ENCODE results near the gene EZR. TPM values are rescaled to one million over a fixed set of nuclear protein-coding genes. Genes with fewer than 3 reads are reported as not detected.

EZR gene
- total RNA-seq, 2 donors from 2014 or later = 118 to 222 TPM

GRCh38 chr6:158853880-158854213 is 34.7 kb upstream of the EZR start:
- peak overlapping the region; percentile 18 to 21 for H3K27ac ChIP-seq
- no peaks in the 10 kb centered on the region for H3K27me3 ChIP-seq (replicated peaks; ENCODE audit: insufficient read depth)
- H3K4me1 ChIP-seq (replicated peaks) = peaks cover 5% of the 10 kb centered on the region
- TF ChIP-seq POLR2A (IDR thresholded peaks at IDR 0.05) (no peak), CTCF (IDR thresholded peaks at IDR 0.05) (no peak), POLR2AphosphoS5 (IDR thresholded peaks at IDR 0.05) (no peak)
- no peaks in the 10 kb centered on the region for H3K36me3 ChIP-seq
- intact Hi-C loops (cut with DNase I) = no loop called here
- H3K4me3 ChIP-seq = no peak overlapping the region
- WGBS = 74% methylated on average over 6 of the region's 6 CpGs
- no peaks in the 10 kb centered on the region for H3K9me3 ChIP-seq
- no peak for DNase-seq (ENCODE audit: low spot score)

GRCh38 chr6:158853072-158853879 is 34.1 kb upstream of the EZR start:
- WGBS = 46% methylated on average over 13 of the region's 13 CpGs
- no peaks in the 10 kb centered on the region for H3K36me3 ChIP-seq
- peak; percentile 86 for DNase-seq (ENCODE audit: low spot score)
- no peaks in the 10 kb centered on the region for H3K9me3 ChIP-seq
- peaks cover 5% of the 10 kb centered on the region for H3K4me1 ChIP-seq (replicated peaks)
- no peak overlapping the region for H3K4me3 ChIP-seq
- no peaks in the 10 kb centered on the region for H3K27me3 ChIP-seq (replicated peaks; ENCODE audit: insufficient read depth)
- peak overlapping the region; percentile 18 to 21 for H3K27ac ChIP-seq
- peak; percentile 63 for TF ChIP-seq POLR2A (IDR thresholded peaks at IDR 0.05)
- no peak for TF ChIP-seq CTCF (IDR thresholded peaks at IDR 0.05)
- peak; percentile 90 for TF ChIP-seq POLR2AphosphoS5 (IDR thresholded peaks at IDR 0.05)
- intact Hi-C loops (cut with DNase I) = no loop called here

GRCh38 chr6:158852312-158853071 is 33.3 kb upstream of the EZR start:
- no peak for DNase-seq (ENCODE audit: low spot score)
- TF ChIP-seq POLR2AphosphoS5 (IDR thresholded peaks at IDR 0.05) (no peak), CTCF (IDR thresholded peaks at IDR 0.05) (no peak), POLR2A (IDR thresholded peaks at IDR 0.05) (no peak)
- intact Hi-C loops (cut with DNase I) = no loop called here
- H3K27ac ChIP-seq = peak overlapping the region in 1 of 2 donors; percentile 18
- peaks cover 5% of the 10 kb centered on the region for H3K4me1 ChIP-seq (replicated peaks)
- no peak overlapping the region for H3K4me3 ChIP-seq
- 94% methylated on average over 11 of the region's 11 CpGs for WGBS
- H3K36me3 ChIP-seq = no peaks in the 10 kb centered on the region
- no peaks in the 10 kb centered on the region for H3K27me3 ChIP-seq (replicated peaks; ENCODE audit: insufficient read depth)
- H3K9me3 ChIP-seq = no peaks in the 10 kb centered on the region

GRCh38 chr6:158850807-158851115 is 31.6 kb upstream of the EZR start:
- H3K9me3 ChIP-seq = no peaks in the 10 kb centered on the region
- H3K4me3 ChIP-seq = no peak overlapping the region
- TF ChIP-seq CTCF (IDR thresholded peaks at IDR 0.05) = no peak
- no peak for TF ChIP-seq POLR2A (IDR thresholded peaks at IDR 0.05)
- no peak for TF ChIP-seq POLR2AphosphoS5 (IDR thresholded peaks at IDR 0.05)
- no peaks in the 10 kb centered on the region for H3K36me3 ChIP-seq
- intact Hi-C loops (cut with DNase I) = no loop called here
- peak overlapping the region in 1 of 2 donors; percentile 17 for H3K27ac ChIP-seq
- H3K27me3 ChIP-seq (replicated peaks; ENCODE audit: insufficient read depth) = no peaks in the 10 kb centered on the region
- no peak for DNase-seq (ENCODE audit: low spot score)
- H3K4me1 ChIP-seq (replicated peaks) = peaks cover 5% of the 10 kb centered on the region
